NT2/D1 (cell line): Measurements from ENCODE around the gene TMEM252.

Experiments
- YY1 ChIP-seq: IDR thresholded peaks from 2 replicates; pipeline ENCODE4 v1.6.1; 2011; ENCODE audit not compliant: insufficient read length, insufficient read depth
- ZNF274 ChIP-seq: IDR thresholded peaks from 2 replicates; pipeline ENCODE4 v1.6.1; 2011; ENCODE audit warnings: mild to moderate bottlenecking, low read depth, low read length

DNA sequence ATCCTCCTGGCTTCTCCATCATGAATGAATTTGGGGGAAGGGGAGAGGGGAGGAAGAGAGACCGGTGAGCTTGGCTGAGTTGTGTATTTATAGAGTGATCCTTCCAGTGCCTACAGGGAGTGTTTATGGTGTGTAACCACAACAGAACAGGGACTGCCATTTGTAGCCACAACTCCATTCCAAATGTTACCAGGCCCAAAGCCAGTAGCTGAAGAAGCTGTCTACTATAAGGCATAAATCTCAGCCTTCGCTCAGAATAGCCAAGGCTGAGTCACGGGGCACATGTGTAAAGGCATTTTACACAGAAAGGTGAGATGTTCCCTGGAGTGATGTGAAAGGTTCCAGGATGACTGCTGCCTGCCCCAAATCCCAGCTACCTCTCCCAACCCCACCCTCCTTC, 2.5 kb downstream of the TMEM252 start:
- TF ChIP-seq YY1 = no peak
- TF ChIP-seq ZNF274 = no peak
